ENCODE data around the gene PAFAH1B2. TPM values are rescaled to one million over a fixed set of nuclear protein-coding genes. Genes with fewer than 3 reads are reported as not detected.

PAFAH1B2 gene
- total RNA-seq, 2 donors from 2014 or later: 114 to 115 TPM

DNA sequence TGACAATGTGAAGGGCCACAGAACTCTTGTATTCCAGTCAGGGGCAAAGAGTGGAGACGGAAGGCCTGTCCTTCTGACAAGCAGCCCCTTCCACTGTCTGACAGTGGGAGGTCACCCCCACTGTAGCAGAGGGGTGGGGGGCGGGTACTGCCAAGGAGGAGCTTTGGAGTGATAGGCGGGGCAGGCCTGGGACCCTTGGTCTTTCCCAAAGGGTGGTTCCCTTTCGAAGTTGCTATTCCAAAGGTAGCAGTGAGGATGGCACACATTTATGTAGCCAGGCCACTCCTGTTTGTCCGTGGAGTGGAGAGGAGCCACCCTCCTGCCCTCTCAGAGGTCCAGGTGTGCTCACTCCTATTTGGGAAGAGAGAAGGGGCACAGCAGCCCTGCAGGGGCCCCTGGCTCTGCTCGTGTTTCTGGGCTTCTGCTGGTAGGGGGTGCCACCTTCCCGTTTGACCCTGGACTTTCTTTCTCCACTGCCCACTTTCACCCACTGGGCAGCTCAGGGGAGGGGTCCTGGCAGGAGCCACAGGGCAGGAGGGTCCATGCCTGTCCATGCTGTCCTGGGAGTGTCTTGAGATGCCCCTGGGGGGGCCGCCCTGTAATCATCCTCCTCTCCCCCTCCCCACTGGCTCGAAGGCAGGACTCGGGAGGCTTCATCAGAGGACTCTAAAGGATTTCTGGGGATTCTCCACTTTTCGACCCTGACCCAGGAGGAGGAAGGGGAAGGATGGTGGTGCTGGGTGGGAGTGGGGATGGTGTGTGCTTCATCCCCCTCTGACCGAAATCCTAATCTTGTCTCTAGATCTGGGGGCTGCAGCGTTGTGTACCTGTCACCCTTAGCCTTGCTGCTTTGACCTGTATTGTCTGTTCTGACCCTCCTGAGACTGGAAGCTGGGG, 56.1 kb downstream of the PAFAH1B2 start:
- Histone ChIP-seq H3K4me1 (ENCODE audit: control insufficient read depth, insufficient read depth, low read length) (peaks cover 13% of the 10 kb centered on the region), H3K9me3 (ENCODE audit: control insufficient read depth, low read length) (no peaks in the 10 kb centered on the region), H3K4me3 (ENCODE audit: low read length) (peak overlapping the region; percentile 88), H3K27ac (ENCODE audit: low read depth, low read length) (no peak overlapping the region), H3K27me3 (ENCODE audit: control insufficient read depth, insufficient read depth, low read length, poor library complexity, severe bottlenecking) (no peaks in the 10 kb centered on the region), H3K9ac (ENCODE audit: extremely low read depth, low read length, poor library complexity, severe bottlenecking) (peak overlapping the region; percentile 86), H3K36me3 (ENCODE audit: control insufficient read depth, insufficient read depth, low read length) (peaks cover 39% of the 10 kb centered on the region)
- Mint-ChIP-seq H3K36me3 (ENCODE audit: low read depth) (peaks cover 38% of the 10 kb centered on the region), H3K4me1 (peaks cover 42% of the 10 kb centered on the region), H3K27ac (peak overlapping the region; percentile 76), H3K27me3 (ENCODE audit: insufficient read depth) (no peaks in the 10 kb centered on the region), H3K4me3 (peak overlapping the region; percentile 64), H3K9me3 (no peaks in the 10 kb centered on the region)
- TF ChIP-seq, protein P1, sequence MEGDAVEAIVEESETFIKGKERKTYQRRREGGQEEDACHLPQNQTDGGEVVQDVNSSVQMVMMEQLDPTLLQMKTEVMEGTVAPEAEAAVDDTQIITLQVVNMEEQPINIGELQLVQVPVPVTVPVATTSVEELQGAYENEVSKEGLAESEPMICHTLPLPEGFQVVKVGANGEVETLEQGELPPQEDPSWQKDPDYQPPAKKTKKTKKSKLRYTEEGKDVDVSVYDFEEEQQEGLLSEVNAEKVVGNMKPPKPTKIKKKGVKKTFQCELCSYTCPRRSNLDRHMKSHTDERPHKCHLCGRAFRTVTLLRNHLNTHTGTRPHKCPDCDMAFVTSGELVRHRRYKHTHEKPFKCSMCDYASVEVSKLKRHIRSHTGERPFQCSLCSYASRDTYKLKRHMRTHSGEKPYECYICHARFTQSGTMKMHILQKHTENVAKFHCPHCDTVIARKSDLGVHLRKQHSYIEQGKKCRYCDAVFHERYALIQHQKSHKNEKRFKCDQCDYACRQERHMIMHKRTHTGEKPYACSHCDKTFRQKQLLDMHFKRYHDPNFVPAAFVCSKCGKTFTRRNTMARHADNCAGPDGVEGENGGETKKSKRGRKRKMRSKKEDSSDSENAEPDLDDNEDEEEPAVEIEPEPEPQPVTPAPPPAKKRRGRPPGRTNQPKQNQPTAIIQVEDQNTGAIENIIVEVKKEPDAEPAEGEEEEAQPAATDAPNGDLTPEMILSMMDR (conservative IDR thresholded peaks at IDR 0.05): no peak
- 20 to 29% methylated on average over 3 to 13 of the region's 13 CpGs for WGBS, 2 experiments (ENCODE audit: insufficient coverage in 1 of 2, insufficient read length in 1 of 2)
- DNase-seq: peak; percentile 68

DNA sequence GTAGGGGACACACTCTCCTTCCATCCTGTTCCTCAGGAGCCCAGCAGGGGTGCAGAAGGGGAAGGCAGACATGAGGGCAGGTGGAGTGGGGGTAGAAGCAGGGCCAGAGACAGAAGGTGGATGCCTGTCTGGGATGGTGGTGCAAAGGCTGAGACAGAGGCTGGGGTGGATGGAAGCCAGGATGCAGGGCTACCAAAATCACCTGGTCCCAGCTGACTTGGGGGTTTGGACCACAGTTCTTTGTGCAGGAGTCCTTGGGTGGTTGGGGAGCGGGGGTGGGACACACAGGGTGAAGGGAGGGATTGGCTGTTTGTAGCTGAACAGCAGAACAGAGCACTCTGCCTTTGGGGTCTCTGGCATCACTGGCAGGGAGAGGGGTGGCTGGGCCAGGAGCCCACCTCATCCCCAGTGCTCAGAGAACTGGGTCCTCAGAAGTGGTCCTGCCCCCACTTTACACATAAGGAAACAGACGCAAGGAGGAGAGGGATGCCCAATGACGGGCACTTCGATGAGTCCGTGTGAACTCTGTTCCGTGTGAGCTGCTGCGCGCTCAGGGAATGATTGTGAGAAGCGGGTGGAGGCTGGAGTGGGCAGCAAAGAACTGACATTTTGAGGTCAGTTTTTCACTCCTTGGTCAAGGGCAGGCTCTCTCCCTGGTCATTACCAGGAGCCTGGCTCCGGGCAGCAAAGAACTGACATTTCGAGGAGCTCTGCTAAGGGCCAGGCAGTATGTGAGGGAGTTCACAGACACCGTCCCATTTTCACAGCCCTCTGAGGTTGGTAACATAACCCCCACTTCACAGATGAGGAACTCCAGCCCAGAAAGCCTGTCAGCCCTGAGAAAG, 56.9 kb downstream of the PAFAH1B2 start:
- no peaks in the 10 kb centered on the region for H3K9me3 ChIP-seq (ENCODE audit: control insufficient read depth, low read length)
- Mint-ChIP-seq H3K27me3 (ENCODE audit: insufficient read depth) (no peaks in the 10 kb centered on the region), H3K4me1 (peaks cover 42% of the 10 kb centered on the region), H3K9me3 (no peaks in the 10 kb centered on the region), H3K36me3 (ENCODE audit: low read depth) (peaks cover 36% of the 10 kb centered on the region), H3K4me3 (peak overlapping the region; percentile 64), H3K27ac (peak overlapping the region; percentile 56)
- H3K27ac ChIP-seq (ENCODE audit: low read depth, low read length): no peak overlapping the region
- H3K27me3 ChIP-seq (ENCODE audit: control insufficient read depth, insufficient read depth, low read length, poor library complexity, severe bottlenecking): no peaks in the 10 kb centered on the region
- H3K4me1 ChIP-seq (ENCODE audit: control insufficient read depth, insufficient read depth, low read length): peaks cover 13% of the 10 kb centered on the region
- peak overlapping the region; percentile 86 for H3K9ac ChIP-seq (ENCODE audit: extremely low read depth, low read length, poor library complexity, severe bottlenecking)
- H3K36me3 ChIP-seq (ENCODE audit: control insufficient read depth, insufficient read depth, low read length): peaks cover 44% of the 10 kb centered on the region
- DNase-seq: peak; percentile 66
- 63 to 78% methylated on average over 8 to 12 of the region's 12 CpGs for WGBS, 2 experiments (ENCODE audit: insufficient coverage in 1 of 2, insufficient read length in 1 of 2)
- TF ChIP-seq, protein P1 (conservative IDR thresholded peaks at IDR 0.05): peak; percentile 9
- H3K4me3 ChIP-seq (ENCODE audit: low read length): peak overlapping the region; percentile 88

DNA sequence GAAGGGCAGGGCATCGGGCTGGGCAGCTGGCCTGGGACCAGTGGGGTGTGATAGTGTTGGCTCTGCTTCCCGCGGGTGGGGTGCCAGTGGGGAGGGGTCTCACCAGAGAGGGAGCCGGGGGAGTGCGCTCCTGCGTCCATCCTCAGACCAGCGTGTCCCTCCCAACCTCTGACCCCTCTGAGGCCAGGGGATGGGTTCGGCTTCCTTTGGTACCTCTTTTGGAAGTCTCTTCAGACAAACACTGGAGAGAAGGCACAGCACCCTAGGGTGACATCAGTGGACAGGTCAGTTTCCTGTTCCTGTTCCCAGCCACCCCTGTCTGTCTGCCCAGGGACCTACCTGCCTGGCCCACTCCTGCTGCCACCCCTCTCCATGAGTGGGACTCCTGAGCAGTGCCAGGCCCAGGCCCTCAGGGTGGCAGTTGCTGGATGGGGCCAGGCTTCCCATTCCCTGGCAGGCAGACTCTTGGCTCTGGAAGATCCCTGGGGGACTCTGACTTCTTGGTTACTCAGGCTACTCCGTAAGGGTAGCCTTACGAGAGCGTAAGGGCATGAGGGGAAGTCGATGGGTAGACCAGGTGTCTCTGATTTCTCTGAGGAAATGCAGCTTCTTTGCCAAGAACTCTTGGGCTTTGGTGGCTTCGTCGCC, 57.7 kb downstream of the PAFAH1B2 start:
- no peak for DNase-seq
- TF ChIP-seq, protein P1 (conservative IDR thresholded peaks at IDR 0.05): no peak
- H3K4me1 ChIP-seq (ENCODE audit: control insufficient read depth, insufficient read depth, low read length): peaks cover 13% of the 10 kb centered on the region

More for the DNA sequence above, 57.7 kb downstream of the PAFAH1B2 start:
- Histone ChIP-seq H3K9me3 (ENCODE audit: control insufficient read depth, low read length) (no peaks in the 10 kb centered on the region), H3K27ac (ENCODE audit: low read depth, low read length) (no peak overlapping the region), H3K9ac (ENCODE audit: extremely low read depth, low read length, poor library complexity, severe bottlenecking) (peak overlapping the region; percentile 86), H3K4me3 (ENCODE audit: low read length) (peak overlapping the region; percentile 88), H3K27me3 (ENCODE audit: control insufficient read depth, insufficient read depth, low read length, poor library complexity, severe bottlenecking) (no peaks in the 10 kb centered on the region), H3K36me3 (ENCODE audit: control insufficient read depth, insufficient read depth, low read length) (peaks cover 44% of the 10 kb centered on the region)
- no peaks in the 10 kb centered on the region for H3K27me3 Mint-ChIP-seq (ENCODE audit: insufficient read depth)
- H3K36me3 Mint-ChIP-seq (ENCODE audit: low read depth): peaks cover 33% of the 10 kb centered on the region
- 83 to 91% methylated on average over 12 to 14 of the region's 14 CpGs for WGBS, 2 experiments (ENCODE audit: insufficient coverage in 1 of 2, insufficient read length in 1 of 2)
- H3K9me3 Mint-ChIP-seq: no peaks in the 10 kb centered on the region
- no peak overlapping the region for H3K27ac Mint-ChIP-seq
- H3K4me3 Mint-ChIP-seq: peak overlapping the region; percentile 64
- peaks cover 42% of the 10 kb centered on the region for H3K4me1 Mint-ChIP-seq

All from endodermal cell (in vitro differentiated cells).